HepG2 (cell line): ENCODE data around the gene ATG3. TPM values are rescaled to one million over a fixed set of nuclear protein-coding genes. Genes with fewer than 3 reads are reported as not detected.

Experiments used
- ATAC-seq: fragments of 200-7000 bp; cut with Tn5 transposase; 3 replicates; pipeline ENCODE4 v1.9.1; 2020; ENCODE audit warnings: mild to moderate bottlenecking, moderate library complexity
- BruUV-seq: library from RNA; stranded (reverse); fragments of 400-500 nt; replicated peaks from 2 replicates; lab custom pipeline; 2021; lab: Mats Ljungman, UMichigan
- CTCF ChIA-PET: fragments of 300-600 bp; formaldehyde crosslinking; extraction: SDS; loops from one replicate; lab custom pipeline; 2021; ENCODE audit warnings: low total read pairs, inconsistent platforms, low intra/inter-chr PET ratio; lab: Yijun Ruan, JAX
- POLR2A ChIA-PET: fragments of 350-600 bp; sonication (Branson Sonifier 250); formaldehyde crosslinking; loops from one replicate; lab custom pipeline; 2020; ENCODE audit warnings: antibody characterized with exemption, inconsistent platforms; lab: Yijun Ruan, JAX
- DNase-seq: peaks from one replicate; pipeline ENCODE4 v3.0.0-alpha.2; 2015; ENCODE audit warnings: low spot score
- FAIRE-seq: peaks from 3 replicates; lab custom pipeline; 2011; peaks lifted over from hg19 to GRCh38; lab: Jason Lieb, UNC
- H2AFZ ChIP-seq: one replicate; pipeline ENCODE4 v1.6.1; 2011; ENCODE audit warnings: low read length, inconsistent platforms
- H3K27ac ChIP-seq: fragments of 300-600 bp; 3 replicates; pipeline ENCODE4 v1.8.0; 2011; ENCODE audit warnings: mixed run types, mild to moderate bottlenecking, mixed read lengths, low read length, inconsistent platforms; ENCODE audit not compliant: insufficient read depth; ENCODE audit errors: extremely low read length
- H3K27me3 ChIP-seq, 2 experiments: fragments of 200-600 bp in 1 of 2; 2 replicates in 1 of 2; 3 replicates in 1 of 2; pipeline versions ENCODE4 v1.6.0 to v1.8.0; 2011; ENCODE audit warnings: low read length in 2 of 2, mild to moderate bottlenecking in 2 of 2, moderate library complexity in 2 of 2, inconsistent platforms in 1 of 2; ENCODE audit not compliant: insufficient read depth in 2 of 2, control insufficient read depth in 1 of 2
- H3K36me3 ChIP-seq, 2 experiments: fragments of 200-600 bp in 1 of 2; replicated peaks in 1 of 2; 2 replicates in 1 of 2; 3 replicates in 1 of 2; pipeline versions ENCODE4 v1.5.1 to v1.8.0; 2011; ENCODE audit warnings: low read length in 2 of 2, inconsistent platforms in 1 of 2; ENCODE audit not compliant: insufficient read depth in 2 of 2, control insufficient read depth in 1 of 2
- H3K4me1 ChIP-seq: 2 replicates; pipeline ENCODE4 v1.5.1; 2012; ENCODE audit warnings: low read length, inconsistent platforms; ENCODE audit not compliant: insufficient read depth
- H3K4me2 ChIP-seq: 2 replicates; pipeline ENCODE4 v1.6.0; 2011; ENCODE audit warnings: low read depth, low read length, inconsistent platforms
- H3K4me3 ChIP-seq, 3 experiments: fragments of 200-600 bp in 1 of 3; sonication (generic), shearing (Covaris generic) in 1 of 3; replicated peaks in 1 of 3; 2 replicates each; pipeline ENCODE4 v1.5.1; 2011 to 2016; ENCODE audit warnings: low read length in 3 of 3, inconsistent platforms in 2 of 3, low read depth in 2 of 3, mild to moderate bottlenecking in 2 of 3, control low read depth in 1 of 3, mixed read lengths in 1 of 3; ENCODE audit not compliant: insufficient read depth in 1 of 3
- H3K79me2 ChIP-seq: one replicate; pipeline ENCODE4 v1.6.1; 2011; ENCODE audit warnings: low read length, inconsistent platforms; ENCODE audit not compliant: insufficient read depth
- H3K9ac ChIP-seq: 2 replicates; pipeline ENCODE4 v1.6.0; 2011; ENCODE audit warnings: mild to moderate bottlenecking, low read depth, low read length, inconsistent platforms; ENCODE audit not compliant: insufficient read depth
- H3K9me3 ChIP-seq: 2 replicates; pipeline ENCODE4 v1.5.1; 2012; ENCODE audit warnings: mild to moderate bottlenecking, low read length
- H4K20me1 ChIP-seq: 2 replicates; pipeline ENCODE4 v1.6.0; 2011; ENCODE audit warnings: inconsistent platforms, mild to moderate bottlenecking, low read length, moderate library complexity; ENCODE audit not compliant: insufficient read depth
- CBFB ChIP-seq: sonication (generic); formaldehyde crosslinking; IDR thresholded peaks from 2 replicates; pipeline ENCODE4 v1.4.0; 2020; ENCODE audit warnings: missing genetic modification reagents
- ELF3 ChIP-seq: IDR thresholded peaks from 2 replicates; pipeline ENCODE4 v1.6.1; 2016; ENCODE audit warnings: missing genetic modification reagents, missing compliant biosample characterization
- FOXM1 ChIP-seq: sonication (generic); formaldehyde crosslinking; IDR thresholded peaks from 2 replicates; pipeline ENCODE4 v1.5.0; 2020; ENCODE audit warnings: missing genetic modification reagents
- FOXP4 ChIP-seq: sonication (generic); formaldehyde crosslinking; IDR thresholded peaks from 2 replicates; pipeline ENCODE4 v1.4.0; 2020; ENCODE audit warnings: missing genetic modification reagents
- NFATC3 ChIP-seq: sonication (generic); formaldehyde crosslinking; IDR thresholded peaks from 2 replicates; pipeline ENCODE4 v1.5.1; 2020; ENCODE audit warnings: mild to moderate bottlenecking, missing genetic modification reagents
- NR3C1 ChIP-seq: sonication (generic); formaldehyde crosslinking; IDR thresholded peaks from 2 replicates; pipeline ENCODE4 v1.4.0; 2020; ENCODE audit warnings: missing genetic modification reagents
- SMC3 ChIP-seq: IDR thresholded peaks from 2 replicates; pipeline ENCODE4 v1.6.1; 2011; ENCODE audit warnings: low read length, improper control_type of control experiment
- THAP11 ChIP-seq: IDR thresholded peaks from 2 replicates; pipeline ENCODE4 v1.6.1; 2016; ENCODE audit warnings: missing biosample characterization, missing genetic modification reagents
- ZEB1 ChIP-seq: IDR thresholded peaks from 2 replicates; pipeline ENCODE4 v1.6.1; 2012; ENCODE audit warnings: mild to moderate bottlenecking, low read depth, inconsistent platforms; ENCODE audit not compliant: insufficient replicate concordance
- ZFX ChIP-seq: sonication (generic); formaldehyde crosslinking; IDR thresholded peaks from 2 replicates; pipeline ENCODE4 v1.4.0; 2020; ENCODE audit warnings: mild to moderate bottlenecking, low read depth, missing genetic modification reagents, moderate library complexity
- ZNF280B ChIP-seq: sonication (generic); formaldehyde crosslinking; IDR thresholded peaks from 2 replicates; pipeline ENCODE4 v1.5.0; 2020; ENCODE audit warnings: missing genetic modification reagents, mild to moderate bottlenecking, borderline replicate concordance
- ZNF512B ChIP-seq: sonication (generic); formaldehyde crosslinking; IDR thresholded peaks from 2 replicates; pipeline ENCODE4 v1.5.1; 2020; ENCODE audit warnings: missing genetic modification reagents, mild to moderate bottlenecking, borderline replicate concordance
- ZNF558 ChIP-seq: sonication (generic); formaldehyde crosslinking; IDR thresholded peaks from 2 replicates; pipeline ENCODE4 v1.9.0; 2022; ENCODE audit warnings: mild to moderate bottlenecking, missing genetic modification reagents, borderline replicate concordance
- WGBS: methylation state at CpG from one replicate; pipeline ENCODE4 v1.1.6; 2017; ENCODE audit warnings: low lambda C conversion rate; 5-methylcytosine and 5-hydroxymethylcytosine counted together
- in situ Hi-C: cut with HindIII; loops from 2 replicates; pipeline ENCODE4 v1.10.0; 2017; ENCODE audit warnings: low pct_unique_long_range_greater_than_20kb; ENCODE audit not compliant: extremely low pct_ligation_motif_present
- intact Hi-C: fragments of 100-400 bp; cut with micrococcal nuclease; formaldehyde crosslinking; loops from one replicate; pipeline ENCODE4 v1.10.0; 2022; ENCODE audit not compliant: unreplicated experiment
- polyA plus RNA-seq, 8 experiments: library from polyadenylated mRNA; depleted of rRNA in 3 of 8; stranded (reverse) in 7 of 8; unstranded in 1 of 8; fragments of >200 nt; fragmentation: Illumina TruSeq in 4 of 8; extraction: Trizol in 4 of 8; gene quantifications; 2 replicates each; pipeline versions ENCODE4 v1.2.1 to v1.2.3, GENCODE V29; 2011 to 2016; ENCODE audit warnings: low read depth in 4 of 8, missing spikeins in 1 of 8, mixed read lengths in 1 of 8; ENCODE audit not compliant: insufficient read depth in 1 of 8
- total RNA-seq, 5 experiments: library from RNA; depleted of rRNA; stranded (reverse); fragments of >200 nt; fragmentation: Illumina TruSeq; extraction: Trizol; gene quantifications; 2 replicates each; pipeline ENCODE4 v1.2.3, GENCODE V29; 2016; ENCODE audit warnings: low read depth in 1 of 5

ATG3 gene
- total and polyA plus RNA-seq, 2 of the 13 experiments (the other 11 are each of a cell fraction or from before 2014, with no cell fraction given), result 19.6 to 34.8 TPM

- ChIA-PET POLR2A (no interaction called here), CTCF (no interaction called here)
- ATAC-seq (no peak), FAIRE-seq (no peak), DNase-seq (no peak)
- Histone ChIP-seq H3K36me3 (peaks cover 0 to 4% of the 10 kb centered on the region in 2 experiments; a peak in 1 of 5 replicates), H3K4me1 (no peaks in the 10 kb centered on the region), H3K79me2 (no peaks in the 10 kb centered on the region), H3K4me3 (no peak overlapping the region), H3K9ac (no peak overlapping the region), H3K4me2 (no peak overlapping the region), H2AFZ (no peak overlapping the region), H4K20me1 (no peaks in the 10 kb centered on the region), H3K9me3 (no peaks in the 10 kb centered on the region), H3K27me3 (no peaks in the 10 kb centered on the region), H3K27ac (no peak overlapping the region)
- TF ChIP-seq ELF3 (CRISPR knock-in tag) (no peak), ZNF280B (CRISPR knock-in tag) (no peak), ZFX (CRISPR knock-in tag) (no peak)
- in situ Hi-C loops (no loop called here), intact Hi-C loops (no loop called here)
- 95% methylated on average over 2 of the region's 2 CpGs for WGBS
- no TSS peak for BruUV-seq
These were observed 36.2 kb upstream of the ATG3 start for GRCh38 chr3:112597945-112598344.

- Histone ChIP-seq H3K4me1 (no peaks in the 10 kb centered on the region), H3K4me3 (no peak overlapping the region), H2AFZ (no peak overlapping the region), H4K20me1 (no peaks in the 10 kb centered on the region), H3K27me3 (no peaks in the 10 kb centered on the region), H3K79me2 (no peaks in the 10 kb centered on the region), H3K9ac (no peak overlapping the region), H3K4me2 (no peak overlapping the region), H3K27ac (no peak overlapping the region), H3K9me3 (no peaks in the 10 kb centered on the region), H3K36me3 (peaks cover 0 to 4% of the 10 kb centered on the region in 2 experiments; a peak in 1 of 5 replicates)
- ATAC-seq (no peak), DNase-seq (no peak), FAIRE-seq (no peak)
- ChIA-PET POLR2A (no interaction called here), CTCF (no interaction called here)
- in situ Hi-C loops (no loop called here), intact Hi-C loops (no loop called here)
- no TSS peak for BruUV-seq
- WGBS, result 69% methylated on average over 2 of the region's 2 CpGs
- no peak for TF ChIP-seq THAP11 (CRISPR knock-in tag)
- no peak for TF ChIP-seq ZNF512B
- no peak for TF ChIP-seq FOXP4 (CRISPR knock-in tag)
- TF ChIP-seq ZEB1, result no peak
- no peak for TF ChIP-seq NR3C1 (CRISPR knock-in tag)
- TF ChIP-seq CBFB, result no peak
- no peak for TF ChIP-seq ZNF558 (CRISPR knock-in tag)
- no peak for TF ChIP-seq NFATC3 (CRISPR knock-in tag)
- TF ChIP-seq SMC3, result no peak
- no peak for TF ChIP-seq FOXM1 (CRISPR knock-in tag)
These were observed 33.1 kb upstream of the ATG3 start for GRCh38 chr3:112594856-112595255.
